Mesothelial cell of epicardium (in vitro differentiated cells): Measurements from ENCODE around the gene ADAMTS7. TPM values are rescaled to one million over a fixed set of nuclear protein-coding genes. Genes with fewer than 3 reads are reported as not detected.
"Not testable (repeated sequence)": the region's sequence is repeated elsewhere in the genome, so short reads cannot be mapped to it uniquely, and the experiment has no call there.

Experiments used
- DNase-seq, 2 experiments: peaks; one replicate each; pipeline ENCODE4 v3.0.0; 2021; ENCODE audit warnings: low spot score in 2 of 2; ENCODE audit not compliant: unreplicated experiment in 2 of 2
- H3K27ac Mint-ChIP-seq: 2 replicates; pipeline ENCODE4 v1.8.0; 2021; ENCODE audit warnings: mixed read lengths
- H3K27me3 Mint-ChIP-seq: 2 replicates; pipeline ENCODE4 v1.8.0; 2021; ENCODE audit warnings: low read depth, mixed read lengths
- H3K36me3 Mint-ChIP-seq: 2 replicates; pipeline ENCODE4 v1.8.0; 2021; ENCODE audit warnings: mixed read lengths
- H3K4me1 Mint-ChIP-seq: 2 replicates; pipeline ENCODE4 v1.8.0; 2021; ENCODE audit warnings: mixed read lengths
- H3K4me3 Mint-ChIP-seq: 2 replicates; pipeline ENCODE4 v1.8.0; 2021; ENCODE audit warnings: mild to moderate bottlenecking, moderate library complexity, mixed read lengths
- H3K9me3 Mint-ChIP-seq: 2 replicates; pipeline ENCODE4 v1.8.0; 2021; ENCODE audit warnings: mixed read lengths
- CTCF ChIP-seq: fragments of 200-600 bp; sonication (generic); IDR thresholded peaks from one replicate; pipeline ENCODE4 v1.5.0; 2021; ENCODE audit warnings: antibody characterized with exemption; ENCODE audit not compliant: unreplicated experiment
- total RNA-seq: library from RNA; stranded (reverse); gene quantifications from 3 replicates; pipeline ENCODE4 v1.2.1, GENCODE V29; 2021

Gene ADAMTS7
- total RNA-seq, 1 donor from 2014 or later = 101 TPM

- Mint-ChIP-seq H3K4me1 (no peaks in the 10 kb centered on the region), H3K4me3 (no peak overlapping the region), H3K9me3 (no peaks in the 10 kb centered on the region), H3K27me3 (no peaks in the 10 kb centered on the region), H3K27ac (peak overlapping the region; percentile 27), H3K36me3 (no peaks in the 10 kb centered on the region)
- TF ChIP-seq CTCF = no peak
- DNase-seq = no peak
These were observed 48.1 kb downstream of the ADAMTS7 start for GRCh38 chr15:78762985-78763795.

GRCh38 chr15:78762386-78762961, 48.8 kb downstream of the ADAMTS7 start:
- H3K4me3 Mint-ChIP-seq, DNase-seq, H3K27me3 Mint-ChIP-seq, H3K9me3 Mint-ChIP-seq, H3K36me3 Mint-ChIP-seq, H3K27ac Mint-ChIP-seq, H3K4me1 Mint-ChIP-seq: not testable (repeated sequence)

GRCh38 chr15:78761891-78762385, 49.3 kb downstream of the ADAMTS7 start:
- H3K36me3 Mint-ChIP-seq = peaks cover 1% of the 10 kb centered on the region
- no peaks in the 10 kb centered on the region for H3K4me1 Mint-ChIP-seq
- H3K27me3 Mint-ChIP-seq = no peaks in the 10 kb centered on the region
- H3K4me3 Mint-ChIP-seq = no peak overlapping the region
- H3K9me3 Mint-ChIP-seq = no peaks in the 10 kb centered on the region
- DNase-seq = no peak
- H3K27ac Mint-ChIP-seq = no peak overlapping the region
- TF ChIP-seq CTCF = no peak

GRCh38 chr15:78761475-78761874, 49.8 kb downstream of the ADAMTS7 start:
- not testable (repeated sequence) for DNase-seq

GRCh38 chr15:78761020-78761419, 50.2 kb downstream of the ADAMTS7 start:
- no peak for DNase-seq
- Mint-ChIP-seq H3K27ac (no peak overlapping the region), H3K4me1 (no peaks in the 10 kb centered on the region), H3K4me3 (no peak overlapping the region), H3K36me3 (peaks cover 1% of the 10 kb centered on the region), H3K27me3 (no peaks in the 10 kb centered on the region), H3K9me3 (no peaks in the 10 kb centered on the region)
- TF ChIP-seq CTCF = no peak

More at GRCh38 chr15:78761475-78761874, 49.8 kb downstream of the ADAMTS7 start:
- not testable (repeated sequence) for H3K4me1 Mint-ChIP-seq, H3K27ac Mint-ChIP-seq, H3K36me3 Mint-ChIP-seq, H3K4me3 Mint-ChIP-seq, H3K27me3 Mint-ChIP-seq, H3K9me3 Mint-ChIP-seq

- not testable (repeated sequence) for H3K9me3 Mint-ChIP-seq, H3K4me3 Mint-ChIP-seq, H3K27me3 Mint-ChIP-seq, H3K27ac Mint-ChIP-seq, H3K4me1 Mint-ChIP-seq, H3K36me3 Mint-ChIP-seq, DNase-seq
These were observed 51.0 kb downstream of the ADAMTS7 start for GRCh38 chr15:78760091-78760882.

- DNase-seq, H3K27me3 Mint-ChIP-seq, H3K4me1 Mint-ChIP-seq, H3K4me3 Mint-ChIP-seq, H3K36me3 Mint-ChIP-seq, H3K27ac Mint-ChIP-seq, H3K9me3 Mint-ChIP-seq: not testable (repeated sequence)
These were observed 51.8 kb downstream of the ADAMTS7 start for GRCh38 chr15:78759361-78759998.

- not testable (repeated sequence) for H3K9me3 Mint-ChIP-seq, H3K4me1 Mint-ChIP-seq, DNase-seq, H3K4me3 Mint-ChIP-seq, H3K27me3 Mint-ChIP-seq, H3K36me3 Mint-ChIP-seq, H3K27ac Mint-ChIP-seq
These were observed 52.6 kb downstream of the ADAMTS7 start for GRCh38 chr15:78758486-78759200.

GRCh38 chr15:78758084-78758483, 53.2 kb downstream of the ADAMTS7 start:
- DNase-seq, H3K36me3 Mint-ChIP-seq, H3K4me1 Mint-ChIP-seq, H3K9me3 Mint-ChIP-seq, H3K4me3 Mint-ChIP-seq, H3K27ac Mint-ChIP-seq, H3K27me3 Mint-ChIP-seq: not testable (repeated sequence)
